GM19035 (cell line): Measurements from ENCODE around the gene PTPRU.
"Not testable (repeated sequence)": the region's sequence is repeated elsewhere in the genome, so short reads cannot be mapped to it uniquely, and the experiment has no call there.

Experiments used
- ATAC-seq: cut with Tn5 transposase; IDR thresholded peaks from one replicate; pipeline ENCODE4 v1.9.1; 2021; ENCODE audit not compliant: unreplicated experiment

PTPRU gene

DNA sequence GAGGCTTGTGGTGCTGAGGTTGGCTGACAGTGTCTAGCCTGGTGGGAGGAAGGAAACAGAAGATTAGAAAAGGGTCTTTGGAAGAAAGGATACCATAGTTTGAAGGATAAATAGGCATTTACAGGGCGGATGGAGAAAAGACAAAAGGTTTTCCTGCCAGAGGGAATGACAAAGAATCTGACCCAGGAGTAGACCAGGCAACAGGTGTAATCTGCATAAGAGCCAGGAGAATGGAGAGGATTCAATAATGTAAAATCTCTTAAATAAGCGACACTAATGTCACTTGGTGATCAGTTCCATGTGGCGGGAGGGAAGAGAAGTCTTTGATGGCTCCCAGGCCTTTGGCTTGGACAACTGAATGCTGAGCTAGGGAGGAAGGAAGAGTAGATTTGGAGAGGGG is 15.0 kb upstream of the PTPRU start:
- no peak for ATAC-seq

- ATAC-seq: not testable (repeated sequence)
Observed at GRCh38 chr1:29222260-29222659, 14.1 kb upstream of the PTPRU start.

GRCh38 chr1:29222686-29223085 is 13.6 kb upstream of the PTPRU start:
- ATAC-seq: no peak

- ATAC-seq: no peak
Observed at GRCh38 chr1:29223521-29223920, 12.8 kb upstream of the PTPRU start.

DNA sequence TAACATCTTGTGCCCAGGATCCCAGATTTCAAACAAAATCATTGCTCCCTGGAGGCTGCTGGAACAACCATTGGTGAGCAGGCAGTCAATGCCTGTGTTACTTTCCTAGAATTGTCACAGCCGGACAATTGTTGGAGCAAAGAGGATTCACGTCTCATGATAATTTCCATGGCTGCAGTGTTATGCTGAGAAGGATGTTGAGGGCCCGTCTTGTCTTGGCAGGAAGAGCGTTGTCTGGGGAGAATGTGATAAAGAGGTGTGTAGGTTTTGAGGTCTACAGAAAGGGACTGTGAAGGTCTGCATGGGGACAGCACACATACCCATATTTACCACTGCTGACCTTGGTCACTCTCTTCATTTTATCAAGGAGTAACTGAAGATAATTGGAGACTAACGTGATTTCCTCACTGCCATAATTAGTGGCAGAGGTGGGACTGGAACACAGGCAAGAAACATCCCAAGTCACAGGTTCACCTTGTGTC is 11.9 kb upstream of the PTPRU start:
- no peak for ATAC-seq

DNA sequence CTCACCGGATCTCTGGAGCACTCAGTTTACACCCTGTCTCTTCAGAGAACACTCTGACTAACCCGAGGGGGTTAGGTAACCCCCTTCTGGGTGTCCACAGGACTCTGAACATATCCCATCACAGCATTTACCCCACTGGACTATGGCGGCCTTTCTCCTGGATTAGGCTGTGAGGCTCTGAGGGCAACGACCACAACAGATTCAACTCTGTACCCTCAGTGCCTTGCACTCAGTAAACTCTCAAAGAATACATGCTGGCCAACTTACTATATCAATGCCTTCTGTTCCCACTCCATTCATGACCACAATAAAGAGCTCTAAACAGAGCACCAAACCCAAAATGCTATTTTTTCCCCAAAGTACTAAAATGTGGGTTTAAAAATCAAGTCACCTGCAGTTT is 11.0 kb upstream of the PTPRU start:
- ATAC-seq: no peak

DNA sequence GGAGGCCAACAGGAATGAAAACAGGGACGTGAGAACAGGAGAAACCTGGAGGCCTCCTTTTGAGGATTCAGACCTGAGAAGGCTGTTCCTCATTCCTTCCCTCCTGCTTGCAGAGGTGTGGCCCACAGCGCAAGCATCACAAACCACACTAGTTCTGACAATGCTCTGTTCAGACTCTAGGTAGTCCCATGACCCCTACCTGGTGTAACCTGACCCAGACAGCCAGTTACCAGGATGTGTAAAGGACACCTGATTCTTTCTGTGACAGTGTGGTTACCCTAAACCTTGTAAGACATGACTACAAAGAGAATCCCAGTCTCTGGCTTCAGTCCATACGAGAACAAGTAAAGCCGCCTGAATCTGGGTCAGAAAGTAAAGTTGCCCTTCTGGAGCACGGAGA is 8.8 kb upstream of the PTPRU start:
- no peak for ATAC-seq

DNA sequence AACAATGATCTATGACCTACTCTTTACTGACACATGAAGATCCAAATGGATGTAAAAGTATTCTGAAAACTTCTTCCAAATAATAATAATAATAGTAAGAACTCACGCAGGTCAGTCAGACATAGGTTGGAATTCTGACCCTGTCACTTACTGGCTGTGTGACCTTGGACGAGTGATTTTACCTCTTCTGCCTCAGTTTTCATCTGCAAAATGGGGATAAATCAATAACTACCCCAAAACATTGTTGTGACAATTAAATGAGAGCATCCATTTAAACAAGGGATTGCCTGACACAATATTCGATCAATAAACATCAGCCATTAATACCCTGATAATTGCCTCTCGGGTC is 6.1 kb upstream of the PTPRU start:
- no peak for ATAC-seq

DNA sequence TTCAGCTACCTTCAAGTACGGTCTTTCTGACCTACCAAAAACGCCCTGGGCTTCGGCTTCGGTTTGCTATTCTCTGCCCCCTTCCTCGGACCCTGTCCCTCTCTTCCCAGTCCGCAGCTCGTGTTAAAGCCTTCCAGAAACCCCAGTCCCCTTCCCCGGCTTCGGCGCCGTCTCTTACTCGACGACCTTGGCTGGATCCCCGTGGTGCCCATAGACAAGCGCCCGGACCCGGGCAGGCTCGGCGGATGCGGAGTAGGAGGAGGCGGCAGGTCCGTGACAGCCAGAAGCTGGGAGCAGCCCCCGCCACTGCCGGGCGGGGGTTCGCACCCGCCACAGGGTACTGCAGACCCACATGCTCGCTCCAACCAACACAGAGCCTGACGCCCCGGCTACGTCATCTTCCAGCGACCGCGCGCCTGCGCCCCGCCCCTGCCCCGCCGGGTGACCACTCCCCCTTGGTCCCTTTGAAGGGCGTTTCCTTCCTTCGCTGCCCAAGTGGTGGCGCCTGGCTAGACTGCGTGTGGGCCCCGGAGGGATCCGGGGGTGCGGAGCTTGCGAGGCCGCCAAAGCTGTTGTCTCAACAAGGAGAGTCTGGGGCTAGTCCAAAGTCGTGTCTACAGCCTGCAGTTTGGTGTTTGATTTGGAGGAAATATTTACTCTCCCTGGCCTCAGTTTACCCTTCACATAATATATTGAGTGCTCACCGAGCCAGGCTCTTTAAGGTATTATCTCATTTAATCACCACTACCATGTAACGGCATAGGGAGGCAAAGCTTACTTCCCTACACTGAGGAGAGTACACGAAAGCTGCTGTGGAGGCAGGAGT is 5.6 kb upstream of the PTPRU start, which contains the start of gene MECR:
Gene MECR, minus strand, starts transcription at position 382 of the 826 bp plus-strand sequence. Its CDS starts 28 bp downstream, at position 354.
- peak; percentile 91 for ATAC-seq

GRCh38 chr1:29232387-29232786 is 3.9 kb upstream of the PTPRU start:
- no peak for ATAC-seq

DNA sequence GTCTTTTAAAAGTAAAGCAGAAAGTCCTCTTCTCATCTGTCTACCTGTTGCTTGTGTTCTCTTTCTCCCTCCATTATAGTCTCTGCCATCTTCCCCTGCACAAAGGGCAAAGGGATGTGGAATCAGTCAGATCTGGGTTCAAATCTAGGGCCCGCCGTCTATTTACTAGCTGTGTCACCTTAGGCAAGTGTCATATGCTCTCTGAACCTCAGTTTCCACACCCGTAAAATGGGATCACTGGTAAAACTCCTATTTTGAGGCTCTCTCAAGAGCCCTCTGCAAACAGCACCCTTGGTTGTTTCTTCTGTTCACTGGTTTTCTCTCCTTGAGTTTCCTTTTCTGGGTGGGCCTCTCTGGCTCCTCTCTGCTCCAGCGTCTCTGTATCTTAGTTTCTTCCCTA is 2.6 kb upstream of the PTPRU start:
- ATAC-seq: no peak

DNA sequence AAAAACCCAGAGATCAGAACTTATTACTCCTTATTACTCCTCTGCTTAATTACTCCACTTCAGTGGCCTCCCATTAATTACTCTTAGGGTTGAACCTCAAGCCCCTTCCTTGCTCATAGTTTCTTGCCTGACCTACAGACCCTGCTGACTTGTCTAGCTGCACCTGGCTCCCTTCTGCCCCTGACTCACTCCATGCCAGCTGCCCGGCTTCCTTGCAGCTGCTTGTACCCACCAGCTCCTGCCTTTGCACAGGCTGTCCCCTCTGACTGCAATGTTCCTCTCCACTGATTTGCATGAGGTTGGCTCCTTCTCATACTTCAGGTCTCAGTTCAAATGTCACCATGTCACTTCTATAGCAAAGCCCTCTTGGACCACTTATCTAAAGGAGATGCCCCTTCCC is 1.9 kb upstream of the PTPRU start:
- ATAC-seq: no peak

DNA sequence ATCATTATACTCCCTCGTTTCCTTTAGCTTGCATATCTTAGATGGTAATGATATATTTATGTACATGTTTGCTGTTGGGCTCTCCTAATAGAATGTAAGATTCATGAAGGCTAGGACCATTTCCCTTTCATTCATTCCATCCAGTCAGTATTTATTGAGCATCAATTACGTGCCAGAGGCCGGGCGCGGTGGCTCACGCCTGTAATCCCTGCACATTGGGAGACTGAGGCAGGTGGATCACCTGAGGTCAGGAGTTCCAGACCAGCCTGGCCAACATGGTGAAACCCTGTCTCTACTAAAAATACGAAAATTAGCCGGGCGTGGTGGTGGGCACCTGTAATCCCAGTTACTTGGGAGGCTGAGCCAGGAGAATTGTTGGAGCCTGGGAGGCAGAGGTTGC is 1.4 kb upstream of the PTPRU start:
- ATAC-seq: not testable (repeated sequence)

DNA sequence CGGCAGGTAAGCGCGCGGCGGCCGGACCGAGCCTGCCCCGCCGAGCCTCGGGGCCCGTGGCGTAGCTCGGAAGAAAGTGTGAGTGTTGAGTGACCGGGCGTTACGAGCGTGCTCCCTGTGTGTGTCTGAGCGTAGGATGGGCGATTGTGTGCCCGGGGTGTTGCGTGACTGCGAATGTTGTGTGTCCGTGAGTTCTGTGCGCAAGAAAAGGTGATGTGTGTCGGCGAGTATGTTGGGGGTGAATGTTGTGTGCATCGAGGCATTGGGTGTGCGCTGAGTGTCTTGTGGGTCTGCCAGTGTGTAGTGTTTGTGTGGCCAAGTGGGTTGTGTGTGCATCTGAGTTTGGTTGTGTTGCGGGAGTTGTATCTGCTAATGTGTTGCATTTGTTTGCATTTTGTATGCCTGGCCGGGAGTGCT is 398 bp downstream of the PTPRU start:
- no peak for ATAC-seq

GRCh38 chr1:29237129-29237821 is 953 bp downstream of the PTPRU start:
- no peak for ATAC-seq

GRCh38 chr1:29237852-29238619 is 1.7 kb downstream of the PTPRU start:
- ATAC-seq: no peak

DNA sequence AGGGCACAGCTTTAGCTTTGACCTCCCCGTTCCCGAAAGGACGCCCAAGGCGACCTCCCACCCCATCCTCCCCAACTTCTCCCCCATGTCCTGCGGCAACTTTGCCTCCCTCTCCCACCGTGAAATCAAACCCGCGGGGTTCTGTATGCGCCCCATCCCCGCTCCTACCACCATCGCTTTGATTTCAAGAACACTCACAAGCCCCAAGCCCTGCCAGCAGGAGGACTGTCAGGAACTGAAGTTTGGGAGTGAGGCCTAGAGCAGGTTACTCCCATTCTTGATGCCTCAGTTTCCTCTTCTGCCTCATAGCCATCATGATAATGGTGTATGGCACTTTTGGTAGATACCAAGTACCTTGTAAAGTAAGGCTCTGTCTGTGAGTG is 2.3 kb downstream of the PTPRU start:
- ATAC-seq: no peak

DNA sequence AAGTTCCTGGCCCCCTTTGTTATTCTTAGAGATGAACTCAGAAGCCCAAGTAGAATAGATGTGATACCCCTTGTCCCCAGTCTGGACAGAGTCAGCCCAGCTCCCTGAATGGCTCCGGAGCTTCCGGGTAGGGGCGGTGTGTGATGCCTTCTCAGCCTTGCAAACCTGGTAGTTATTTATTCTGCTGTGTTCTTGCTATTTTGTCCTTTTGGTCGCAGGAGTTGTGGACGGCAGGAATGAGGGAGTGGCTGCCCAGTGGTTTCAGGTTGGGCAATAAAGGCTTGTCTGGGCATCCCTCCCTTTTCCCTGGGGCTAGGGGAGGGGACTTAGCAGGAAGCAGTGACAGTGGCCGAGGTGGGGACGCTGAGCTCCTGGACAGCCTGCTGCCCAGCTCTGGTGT is 2.8 kb downstream of the PTPRU start:
- no peak for ATAC-seq

DNA sequence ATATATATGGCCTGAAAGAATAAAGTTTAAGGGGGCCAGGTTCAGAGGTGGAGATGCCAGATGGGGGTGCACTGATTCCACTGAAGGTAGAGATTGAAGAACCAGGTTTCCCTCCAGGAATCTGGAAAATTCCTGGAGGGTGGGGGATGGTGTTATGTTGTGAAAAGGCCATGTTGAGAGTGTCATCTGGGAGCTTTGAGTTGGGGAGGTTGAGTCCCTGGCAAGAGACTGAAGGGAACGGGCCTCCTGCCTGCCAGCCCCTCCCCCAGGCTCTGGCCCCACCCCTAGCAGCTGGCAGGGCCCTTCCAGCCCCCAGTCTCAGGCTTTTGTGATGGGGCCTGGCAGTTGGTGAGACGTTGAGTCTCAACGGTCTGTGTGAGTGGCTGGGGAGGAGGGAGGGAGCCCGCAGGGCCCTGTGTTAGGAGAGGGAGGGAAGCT is 4.1 kb downstream of the PTPRU start:
- ATAC-seq: no peak

DNA sequence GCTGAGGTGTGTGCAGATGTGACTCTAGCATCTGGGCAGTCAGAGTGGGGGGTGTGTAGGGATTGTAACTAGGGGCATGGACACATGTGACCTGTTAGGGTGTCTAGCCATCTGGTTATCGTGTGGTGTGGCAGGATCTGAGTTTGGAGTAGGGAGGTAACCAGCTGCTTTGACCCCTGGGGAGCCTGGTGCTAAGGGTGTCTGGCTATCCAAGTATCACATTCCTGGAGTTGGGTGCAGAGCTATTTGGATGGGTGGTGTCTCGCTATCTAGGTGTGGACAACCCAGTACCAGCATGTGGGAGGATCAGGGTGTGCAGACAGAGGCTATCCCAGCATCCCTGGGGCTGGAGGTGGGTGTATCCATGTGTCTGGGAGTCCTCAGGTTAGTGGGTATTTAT is 4.7 kb downstream of the PTPRU start:
- no peak for ATAC-seq

DNA sequence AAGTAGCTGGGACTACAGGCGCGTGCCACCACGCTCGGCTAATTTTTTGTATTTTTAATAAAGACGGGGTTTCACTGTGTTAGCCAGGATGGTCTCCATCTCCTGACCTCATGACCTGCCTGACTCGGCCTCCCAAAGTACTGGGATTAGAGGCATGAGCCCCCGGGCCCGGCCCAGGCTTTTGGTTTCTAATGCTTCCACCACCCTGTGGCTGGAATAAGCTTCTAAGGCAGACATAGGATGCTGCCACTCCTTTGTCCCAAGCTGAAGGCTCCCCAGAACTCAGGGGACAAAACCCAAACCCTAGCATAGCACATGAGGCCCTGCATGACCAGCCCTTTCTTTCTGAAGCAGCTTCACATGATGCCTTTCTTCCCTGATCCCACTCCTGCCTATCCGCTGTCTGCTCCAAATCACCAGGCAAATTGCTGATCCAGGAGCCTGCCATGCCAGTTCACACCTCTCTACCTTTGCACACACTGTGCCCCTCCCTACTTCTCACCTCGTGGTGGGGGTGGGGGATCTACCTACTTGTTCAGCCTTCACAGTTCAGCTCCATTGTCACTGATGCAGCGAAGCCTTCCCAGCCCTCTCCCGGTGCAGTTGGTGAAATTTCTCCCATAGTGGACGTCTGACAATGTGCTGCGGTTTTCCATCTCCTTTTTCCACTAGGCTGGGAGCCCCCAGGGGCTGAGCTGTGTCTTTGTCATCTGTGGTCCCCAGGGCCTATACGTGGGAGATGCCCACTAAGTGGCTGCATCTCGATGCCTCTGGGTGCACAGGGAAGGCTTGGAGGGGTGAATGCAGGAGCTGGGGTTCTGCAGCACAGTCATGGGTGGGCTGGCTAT is 6.9 kb downstream of the PTPRU start:
- no peak for ATAC-seq
